Esophagus muscularis mucosa (tissue), 4 donors: ENCODE data around the gene ABCC12. TPM values are rescaled to one million over a fixed set of nuclear protein-coding genes. Genes with fewer than 3 reads are reported as not detected.

Experiments used
- DNase-seq: peaks from one replicate; pipeline ENCODE4 v3.0.0-alpha.2; 2017; ENCODE audit errors: extremely low spot score
- H3K27ac ChIP-seq, 4 donors: fragments of 200-600 bp; sonication (generic); replicated peaks in 1 of 4; 1 replicate in 3 of 4; 2 replicates in 1 of 4; pipeline ENCODE4 v1.5.1; 2016 to 2019; ENCODE audit warnings: mild to moderate bottlenecking in 1 of 4
- H3K27me3 ChIP-seq, 4 donors: fragments of 200-600 bp; sonication (generic); one replicate each; pipeline versions ENCODE4 v1.5.1 to v1.6.0; 2016 to 2019
- H3K36me3 ChIP-seq, 4 donors: fragments of 200-600 bp; sonication (generic); one replicate each; pipeline ENCODE4 v1.5.1; 2016 to 2019
- H3K4me1 ChIP-seq, 4 donors: fragments of 200-600 bp; sonication (generic); one replicate each; pipeline ENCODE4 v1.5.1; 2016 to 2019
- H3K4me3 ChIP-seq, 4 donors: fragments of 200-600 bp; sonication (generic); 1 replicate in 2 of 4; 2 replicates in 2 of 4; pipeline ENCODE4 v1.5.1; 2016 to 2019; ENCODE audit warnings: mild to moderate bottlenecking in 4 of 4, moderate library complexity in 1 of 4
- H3K9me3 ChIP-seq, 4 donors: fragments of 200-600 bp; sonication (generic); 1 replicate in 3 of 4; 2 replicates in 1 of 4; pipeline ENCODE4 v1.5.1; 2016 to 2019
- EP300 ChIP-seq: sonication (generic); formaldehyde crosslinking; IDR thresholded peaks from one replicate; pipeline ENCODE4 v1.6.1; 2017; ENCODE audit warnings: antibody characterized with exemption
- POLR2A ChIP-seq: fragments of 450-650 bp; IDR thresholded peaks from one replicate; pipeline ENCODE4 v1.6.1; 2017; ENCODE audit warnings: antibody characterized with exemption, moderate library complexity, mild to moderate bottlenecking, low read depth
- POLR2AphosphoS5 ChIP-seq, 2 donors: sonication (generic); formaldehyde crosslinking; IDR thresholded peaks; one replicate each; pipeline ENCODE4 v1.6.1; 2017; ENCODE audit warnings: antibody characterized with exemption in 2 of 2
- WGBS: methylation state at CpG from one replicate; pipeline ENCODE4 v1.1.5; 2018; 5-methylcytosine and 5-hydroxymethylcytosine counted together
- intact Hi-C: fragments of 100-400 bp; cut with DNase I; formaldehyde crosslinking; loops from one replicate; pipeline ENCODE4 v1.15.1; 2023
- total RNA-seq, 4 donors: library from RNA; depleted of rRNA; stranded (reverse); fragments of >200 nt; gene quantifications; one replicate each; pipeline versions ENCODE4 v1.1.0 to v1.2.1, GENCODE V29; 2016
- TF ChIP-seq, protein P1 (sequence below), 3 experiments: fragments of 200-600 bp in 2 of 3; fragments of 450-650 bp in 1 of 3; sonication (generic) in 2 of 3; IDR thresholded peaks; one replicate each; pipeline ENCODE4 v1.5.1; 2017 to 2019; ENCODE audit warnings: antibody characterized with exemption in 3 of 3, mild to moderate bottlenecking in 2 of 3, moderate library complexity in 1 of 3

The ABCC12 gene
- total RNA-seq, 4 donors from 2014 or later = not detected

GRCh38 chr16:48143812-48144368 lies 11.9 kb downstream of the ABCC12 start:
- Histone ChIP-seq H3K4me1 (no peaks in the 10 kb centered on the region), H3K27me3 (no peaks in the 10 kb centered on the region), H3K4me3 (no peak overlapping the region), H3K36me3 (no peaks in the 10 kb centered on the region), H3K27ac (no peak overlapping the region), H3K9me3 (no peaks in the 10 kb centered on the region)
- no peak for DNase-seq
- TF ChIP-seq POLR2A (no peak), POLR2AphosphoS5 (IDR thresholded peaks at IDR 0.05) (no peak), EP300 (no peak)
- TF ChIP-seq, protein P1, sequence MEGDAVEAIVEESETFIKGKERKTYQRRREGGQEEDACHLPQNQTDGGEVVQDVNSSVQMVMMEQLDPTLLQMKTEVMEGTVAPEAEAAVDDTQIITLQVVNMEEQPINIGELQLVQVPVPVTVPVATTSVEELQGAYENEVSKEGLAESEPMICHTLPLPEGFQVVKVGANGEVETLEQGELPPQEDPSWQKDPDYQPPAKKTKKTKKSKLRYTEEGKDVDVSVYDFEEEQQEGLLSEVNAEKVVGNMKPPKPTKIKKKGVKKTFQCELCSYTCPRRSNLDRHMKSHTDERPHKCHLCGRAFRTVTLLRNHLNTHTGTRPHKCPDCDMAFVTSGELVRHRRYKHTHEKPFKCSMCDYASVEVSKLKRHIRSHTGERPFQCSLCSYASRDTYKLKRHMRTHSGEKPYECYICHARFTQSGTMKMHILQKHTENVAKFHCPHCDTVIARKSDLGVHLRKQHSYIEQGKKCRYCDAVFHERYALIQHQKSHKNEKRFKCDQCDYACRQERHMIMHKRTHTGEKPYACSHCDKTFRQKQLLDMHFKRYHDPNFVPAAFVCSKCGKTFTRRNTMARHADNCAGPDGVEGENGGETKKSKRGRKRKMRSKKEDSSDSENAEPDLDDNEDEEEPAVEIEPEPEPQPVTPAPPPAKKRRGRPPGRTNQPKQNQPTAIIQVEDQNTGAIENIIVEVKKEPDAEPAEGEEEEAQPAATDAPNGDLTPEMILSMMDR (IDR thresholded peaks at IDR 0.05) = no peak
- intact Hi-C loops = no loop called here
- 93% methylated on average over 9 of the region's 9 CpGs for WGBS

DNA sequence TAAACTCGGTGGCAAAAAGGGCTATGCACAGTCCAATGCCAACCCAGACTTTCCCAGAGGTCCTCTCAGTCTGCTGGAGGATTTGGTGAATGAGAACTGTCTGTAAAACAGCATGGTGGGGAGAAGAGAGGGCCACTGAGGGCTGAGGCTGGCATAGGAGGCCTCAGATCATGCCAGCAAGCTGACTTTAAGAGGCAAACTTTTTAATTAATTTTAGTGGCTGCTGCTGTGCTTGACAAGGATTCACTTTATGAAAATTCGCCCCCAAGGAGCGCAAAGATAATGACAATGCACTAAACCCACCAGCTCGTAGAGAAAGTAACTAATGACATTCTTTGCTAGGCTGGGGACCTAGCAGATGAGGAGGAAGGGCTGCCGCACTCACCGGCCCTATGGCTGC lies 15.0 kb downstream of the ABCC12 start:
- intact Hi-C loops = no loop called here
- Histone ChIP-seq H3K27me3 (no peaks in the 10 kb centered on the region), H3K4me3 (no peak overlapping the region), H3K4me1 (peaks cover 0 to 7% (median 0%) of the 10 kb centered on the region in 4 donors), H3K36me3 (no peaks in the 10 kb centered on the region), H3K9me3 (no peaks in the 10 kb centered on the region), H3K27ac (no peak overlapping the region)
- DNase-seq = no peak
- 84% methylated on average over 6 of the region's 6 CpGs for WGBS
- TF ChIP-seq EP300 (no peak), POLR2A (no peak), POLR2AphosphoS5 (IDR thresholded peaks at IDR 0.05) (no peak)
- TF ChIP-seq, protein P1 (IDR thresholded peaks at IDR 0.05) = no peak

- H3K4me3 ChIP-seq = no peak overlapping the region
- intact Hi-C loops = no loop called here
- 100% methylated on average over 3 of the region's 3 CpGs for WGBS
- H3K27me3 ChIP-seq = no peaks in the 10 kb centered on the region
- no peak for TF ChIP-seq POLR2AphosphoS5 (IDR thresholded peaks at IDR 0.05)
- TF ChIP-seq EP300 = no peak
- TF ChIP-seq POLR2A = no peak
- TF ChIP-seq, protein P1 (IDR thresholded peaks at IDR 0.05) = no peak
- no peaks in the 10 kb centered on the region for H3K36me3 ChIP-seq
- no peak overlapping the region for H3K27ac ChIP-seq
- H3K4me1 ChIP-seq = peaks cover 0 to 7% (median 0%) of the 10 kb centered on the region in 4 donors
- no peak for DNase-seq
- no peaks in the 10 kb centered on the region for H3K9me3 ChIP-seq
These were observed 16.3 kb downstream of the ABCC12 start for GRCh38 chr16:48139517-48139916.

- 79% methylated on average over 2 of the region's 2 CpGs for WGBS
- TF ChIP-seq POLR2A (no peak), POLR2AphosphoS5 (IDR thresholded peaks at IDR 0.05) (no peak), EP300 (no peak)
- TF ChIP-seq, protein P1 (IDR thresholded peaks at IDR 0.05) = no peak
- intact Hi-C loops = no loop called here
- H3K4me1 ChIP-seq = peaks cover 0 to 7% (median 0%) of the 10 kb centered on the region in 4 donors
- H3K9me3 ChIP-seq = no peaks in the 10 kb centered on the region
- H3K36me3 ChIP-seq = no peaks in the 10 kb centered on the region
- H3K4me3 ChIP-seq = no peak overlapping the region
- no peaks in the 10 kb centered on the region for H3K27me3 ChIP-seq
- no peak overlapping the region for H3K27ac ChIP-seq
- no peak for DNase-seq
These were observed 17.2 kb downstream of the ABCC12 start for GRCh38 chr16:48138543-48138942.

- Histone ChIP-seq H3K4me1 (peaks cover 0 to 7% (median 0%) of the 10 kb centered on the region in 4 donors), H3K9me3 (no peaks in the 10 kb centered on the region), H3K4me3 (no peak overlapping the region), H3K27ac (no peak overlapping the region), H3K27me3 (no peaks in the 10 kb centered on the region), H3K36me3 (no peaks in the 10 kb centered on the region)
- WGBS = 81% methylated on average over 3 of the region's 3 CpGs
- DNase-seq = no peak
- no peak for TF ChIP-seq EP300
- TF ChIP-seq, protein P1 (IDR thresholded peaks at IDR 0.05) = no peak
- no peak for TF ChIP-seq POLR2AphosphoS5 (IDR thresholded peaks at IDR 0.05)
- no peak for TF ChIP-seq POLR2A
- intact Hi-C loops = no loop called here
These were observed 18.0 kb downstream of the ABCC12 start for GRCh38 chr16:48137822-48138221.
